NK-92 treated with Interleukin-12 subunit alpha and Interleukin-12 subunit beta, amount 100 ng/mL, for 24 hours (cell line): ENCODE data around the gene MRPL41.
"Not testable (repeated sequence)": the region's sequence is repeated elsewhere in the genome, so short reads cannot be mapped to it uniquely, and the experiment has no call there.

Source experiments
- DNase-seq: peaks from one replicate; lab custom pipeline; 2025; lab: John Stamatoyannopoulos, UW

The MRPL41 gene

GRCh38 chr9:137552022-137552768, 516 bp downstream of the MRPL41 start:
- no peak for DNase-seq

- DNase-seq: not testable (repeated sequence)
Observed at GRCh38 chr9:137553654-137554053, 2.0 kb downstream of the MRPL41 start.

- DNase-seq: no peak
Observed at GRCh38 chr9:137554349-137554748, 2.7 kb downstream of the MRPL41 start.

GRCh38 chr9:137555179-137555578, 3.5 kb downstream of the MRPL41 start:
- no peak for DNase-seq

GRCh38 chr9:137556069-137556838, 4.6 kb downstream of the MRPL41 start:
- no peak for DNase-seq

GRCh38 chr9:137558127-137558526, 6.4 kb downstream of the MRPL41 start:
- no peak for DNase-seq

- no peak for DNase-seq
Observed at GRCh38 chr9:137564134-137564533, 12.5 kb downstream of the MRPL41 start.

DNA sequence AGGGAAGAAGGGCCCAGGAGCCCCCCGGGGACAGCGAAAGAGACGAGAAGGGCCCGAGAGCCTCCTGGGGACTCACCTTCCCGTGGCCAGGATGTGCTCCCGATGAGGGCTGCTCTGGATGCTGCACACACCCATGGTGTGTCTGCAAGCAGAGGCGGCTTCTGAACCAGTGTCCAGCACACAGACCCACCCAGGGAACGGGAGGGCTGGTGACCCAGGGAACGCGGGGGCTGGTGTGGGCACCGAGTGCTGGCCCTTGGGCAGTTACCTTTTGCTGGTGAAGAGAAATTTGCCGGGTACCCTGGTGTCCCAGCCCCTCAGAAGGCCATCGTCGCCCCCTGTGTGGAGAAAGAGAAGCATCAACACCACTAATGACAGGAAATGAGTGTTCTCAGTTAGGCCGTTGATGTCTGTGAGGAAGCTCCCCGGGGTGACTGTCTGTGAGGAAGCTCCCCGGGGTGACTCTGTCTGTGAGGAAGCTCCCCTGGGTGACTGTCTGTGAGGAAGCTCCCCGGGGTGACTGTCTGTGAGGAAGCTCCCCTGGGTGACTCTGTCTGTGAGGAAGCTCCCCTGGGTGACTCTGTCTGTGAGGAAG, 13.2 kb downstream of the MRPL41 start:
- no peak for DNase-seq

DNA sequence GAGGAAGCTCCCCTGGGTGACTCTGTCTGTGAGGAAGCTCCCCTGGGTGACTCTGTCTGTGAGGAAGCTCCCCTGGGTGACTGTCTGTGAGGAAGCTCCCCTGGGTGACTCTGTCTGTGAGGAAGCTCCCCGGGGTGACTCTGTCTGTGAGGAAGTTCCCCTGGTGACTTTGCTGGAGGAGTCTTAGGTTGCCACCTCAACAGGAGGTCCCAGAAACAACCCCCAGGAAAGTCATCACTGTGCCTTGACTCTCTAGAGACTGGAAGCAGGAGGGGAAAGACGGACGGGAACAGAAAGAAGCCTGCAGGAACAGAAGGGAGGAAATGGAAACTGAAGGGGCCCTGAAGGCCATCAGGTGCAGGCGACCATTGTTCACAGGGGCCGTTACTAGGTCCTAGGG, 16.8 kb downstream of the MRPL41 start:
- not testable (repeated sequence) for DNase-seq

DNA sequence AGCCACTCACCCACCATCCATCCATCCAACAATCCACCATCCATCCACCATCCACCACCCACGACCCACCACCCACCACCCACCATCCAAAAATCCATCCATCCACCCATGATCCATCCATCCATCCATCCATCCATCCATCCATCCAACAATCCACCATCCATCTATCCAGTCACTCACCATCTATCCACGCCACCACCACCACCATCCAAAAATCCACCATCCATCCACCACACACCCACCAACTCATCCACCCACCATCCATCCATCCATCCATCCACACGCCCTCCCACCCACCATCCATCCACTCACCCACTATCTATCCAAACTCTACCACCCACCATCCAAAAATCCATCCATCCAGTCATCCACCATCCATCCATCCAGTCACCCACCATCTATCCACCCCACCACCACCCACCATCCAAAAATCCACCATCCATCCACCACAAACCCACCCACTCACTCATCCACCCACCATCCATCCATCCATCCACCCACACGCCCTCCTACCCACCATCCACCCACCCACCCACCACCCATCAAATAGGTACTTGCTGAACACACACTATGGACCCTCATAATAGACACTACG, 18.0 kb downstream of the MRPL41 start:
- no peak for DNase-seq

DNA sequence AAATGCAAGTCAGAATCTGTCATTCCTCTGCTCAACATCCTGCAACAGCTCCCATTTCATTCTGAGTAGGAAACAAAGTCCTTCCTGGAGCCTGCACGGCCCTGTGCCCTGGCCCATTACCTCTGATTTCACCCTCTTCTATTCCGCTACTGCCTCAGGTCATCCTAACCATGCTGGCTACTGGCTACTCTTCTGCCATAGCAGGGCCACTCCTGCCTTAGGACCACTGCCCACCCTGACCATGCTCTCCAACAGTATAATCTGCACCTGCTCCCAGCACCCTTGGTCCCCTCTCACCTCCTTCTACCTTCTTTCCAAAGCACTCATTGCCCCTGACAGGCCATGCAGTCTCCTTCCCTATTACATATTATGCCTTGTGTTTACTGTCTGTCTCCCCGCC, 18.9 kb downstream of the MRPL41 start:
- no peak for DNase-seq

DNA sequence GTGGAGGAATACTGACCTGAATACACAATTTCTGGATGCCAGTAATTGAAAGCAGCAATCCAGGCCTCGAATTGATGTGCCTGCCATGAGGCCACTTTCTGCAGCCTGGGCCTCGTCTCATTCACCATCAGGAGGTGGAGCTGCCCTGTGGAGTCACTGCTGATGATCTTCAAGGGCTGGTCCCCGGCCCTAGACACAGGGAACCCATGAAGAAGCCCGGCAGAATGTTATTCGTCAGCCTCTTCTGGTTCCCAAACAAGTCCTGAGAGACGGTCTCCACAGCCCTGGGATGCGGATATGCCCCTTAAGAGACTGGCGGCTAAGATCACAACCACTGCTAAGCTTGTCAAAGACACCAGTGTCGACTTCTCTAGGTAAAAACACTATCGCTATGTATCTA, 22.5 kb downstream of the MRPL41 start:
- no peak for DNase-seq

GRCh38 chr9:137575364-137575715, 23.7 kb downstream of the MRPL41 start:
- DNase-seq: no peak

GRCh38 chr9:137575716-137576411, 24.2 kb downstream of the MRPL41 start:
- DNase-seq: no peak

DNA sequence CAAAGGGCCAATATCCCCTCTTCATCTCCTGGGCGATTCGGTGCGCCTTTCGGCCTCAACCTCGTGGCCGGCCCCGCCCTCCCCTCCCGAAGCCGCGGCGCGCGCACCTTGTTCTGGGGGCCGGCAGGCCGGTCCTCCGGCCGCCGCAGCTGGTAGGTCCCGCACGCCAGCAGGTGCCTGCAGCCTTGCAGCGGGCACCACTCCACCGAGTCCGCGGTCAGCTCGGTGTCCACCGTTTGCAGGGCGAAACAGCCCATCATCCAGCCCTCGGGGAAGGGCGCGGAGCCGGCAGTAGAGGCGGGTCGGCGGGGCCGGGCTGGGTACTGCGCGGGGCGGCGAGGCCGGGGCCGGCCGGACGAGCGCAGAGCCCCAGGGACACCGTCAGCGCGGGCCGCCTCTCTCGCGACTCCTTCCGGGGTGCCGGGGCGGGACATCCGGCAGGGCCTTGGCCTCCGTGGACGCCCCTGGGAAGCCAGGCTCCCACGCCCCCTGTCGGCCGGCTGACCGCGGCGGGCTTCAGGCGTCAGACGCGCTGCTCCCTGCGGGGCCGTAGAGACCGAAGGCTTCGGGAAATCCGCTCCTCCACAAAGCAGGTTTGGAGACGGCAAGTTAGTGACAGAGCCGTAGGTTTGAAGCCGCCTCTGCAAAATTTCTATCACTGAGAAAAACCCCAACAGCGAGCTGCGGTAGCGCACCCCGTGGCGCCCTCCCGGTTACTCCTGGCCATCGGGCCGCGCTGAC, 27.0 kb downstream of the MRPL41 start, which contains the start of gene DPH7:
Gene DPH7, minus strand, starts transcription at position 408 of the 741 bp plus-strand sequence. Its CDS starts 148 bp downstream, at position 260.
- peak; percentile 83 for DNase-seq

DNA sequence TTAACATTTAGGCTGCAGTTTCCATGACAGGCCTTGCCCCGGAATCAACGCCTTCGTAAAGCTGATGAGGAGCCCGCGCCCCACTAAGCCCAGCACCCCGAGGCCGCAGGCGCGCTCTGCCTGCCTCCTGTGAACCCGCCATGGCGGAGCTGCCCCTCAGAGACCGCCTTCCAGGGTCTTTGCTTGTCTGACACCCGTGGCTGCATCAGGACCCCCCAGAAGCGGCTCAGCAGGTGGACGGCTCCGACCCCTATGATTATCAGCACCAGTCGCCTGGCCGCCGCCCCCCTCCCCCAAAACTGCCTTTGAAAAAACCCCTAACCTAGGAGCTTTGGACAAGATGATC, 27.6 kb downstream of the MRPL41 start:
- no peak for DNase-seq

DNA sequence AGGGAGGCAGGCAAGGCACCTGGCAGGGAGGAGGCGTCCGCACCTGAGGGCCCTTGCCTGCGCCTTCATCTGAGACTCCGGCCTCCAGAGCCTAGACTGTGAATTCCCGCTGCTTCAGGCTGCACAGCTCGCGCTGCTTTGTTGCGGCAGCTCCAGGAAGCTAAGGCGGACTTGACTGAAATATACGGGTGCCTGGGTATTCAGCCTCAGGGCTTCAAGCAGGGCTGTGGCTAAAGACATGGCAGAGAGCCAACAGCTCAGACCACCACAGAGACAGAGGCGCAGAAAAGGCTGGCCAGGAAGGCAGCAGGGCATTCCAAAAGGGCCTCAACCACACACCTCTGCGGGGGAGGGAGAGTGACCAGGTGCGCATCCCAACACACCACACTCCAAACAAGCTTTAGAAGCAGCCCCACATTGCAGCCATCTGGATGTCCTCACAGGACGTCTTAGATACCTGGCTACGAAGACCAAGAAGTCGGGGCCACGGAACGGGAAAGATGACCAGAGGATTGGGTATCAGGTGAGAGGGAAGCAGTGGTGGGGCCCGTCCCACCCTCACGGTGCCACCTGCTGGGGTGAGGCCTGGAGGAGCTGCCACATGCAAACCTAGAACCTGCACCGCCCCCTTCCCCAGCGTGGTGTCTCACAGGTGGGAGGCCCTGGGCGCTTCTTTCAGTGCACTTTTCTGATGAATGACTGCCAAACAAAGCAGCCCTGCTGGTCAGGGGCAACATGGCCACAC, 28.7 kb downstream of the MRPL41 start:
- DNase-seq: no peak

DNA sequence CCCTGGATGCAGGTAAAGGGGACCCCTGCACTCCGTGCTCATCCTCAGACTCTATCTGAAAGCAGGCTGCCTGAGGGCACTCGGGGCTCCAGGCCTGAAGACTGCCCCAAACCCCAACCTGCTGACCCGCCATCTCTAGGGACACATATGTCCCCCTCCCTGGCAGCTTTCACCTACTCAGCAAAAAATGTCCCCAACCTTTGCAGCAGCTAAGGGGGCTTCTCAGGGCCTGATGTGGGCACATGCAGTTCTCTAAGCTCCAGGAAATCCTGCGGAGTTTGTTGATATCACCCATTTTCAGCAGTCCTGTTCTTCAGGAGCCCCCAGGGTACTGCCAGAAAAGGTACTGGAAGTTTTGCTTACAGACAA, 29.3 kb downstream of the MRPL41 start:
- DNase-seq: no peak

GRCh38 chr9:137581361-137582285, 29.9 kb downstream of the MRPL41 start:
- DNase-seq: no peak
